GM23338 (cell line): ENCODE results near the gene BTN3A1. TPM values are rescaled to one million over a fixed set of nuclear protein-coding genes. Genes with fewer than 3 reads are reported as not detected.

Experiments
- ATAC-seq: fragments of 200-7000 bp; cut with Tn5 transposase; 3 replicates; pipeline ENCODE4 v1.9.1; 2020
- DNase-seq: peaks from one replicate; pipeline ENCODE4 v3.0.0-alpha.2; 2015; ENCODE audit warnings: low spot score
- H2AFZ ChIP-seq: fragments of 200-600 bp; sonication (generic); 2 replicates; pipeline ENCODE4 v1.8.0; 2016; ENCODE audit warnings: antibody characterized with exemption, mild to moderate bottlenecking, moderate library complexity
- H3F3A ChIP-seq: fragments of 200-600 bp; sonication (generic); replicated peaks from 2 replicates; pipeline ENCODE4 v1.8.0; 2017; ENCODE audit warnings: antibody characterized with exemption, mixed run types, low read depth
- H3K27ac ChIP-seq: fragments of 200-600 bp; sonication (generic); 2 replicates; pipeline ENCODE4 v1.6.1; 2016; ENCODE audit warnings: low read depth
- H3K27me3 ChIP-seq: fragments of 200-600 bp; sonication (generic); 2 replicates; pipeline ENCODE4 v1.8.0; 2016; ENCODE audit warnings: mild to moderate bottlenecking, mixed run types, moderate library complexity; ENCODE audit not compliant: insufficient read depth
- H3K36me3 ChIP-seq: fragments of 200-600 bp; sonication (generic); 2 replicates; pipeline ENCODE4 v1.8.0; 2016; ENCODE audit warnings: mild to moderate bottlenecking; ENCODE audit not compliant: insufficient read depth
- H3K4me1 ChIP-seq: fragments of 200-600 bp; sonication (generic); 2 replicates; pipeline ENCODE4 v1.8.0; 2016; ENCODE audit warnings: mild to moderate bottlenecking, moderate library complexity; ENCODE audit not compliant: insufficient read depth
- H3K4me2 ChIP-seq: fragments of 200-600 bp; sonication (generic); 2 replicates; pipeline ENCODE4 v1.7.1; 2017; ENCODE audit warnings: mixed run types
- H3K4me3 ChIP-seq: fragments of 200-600 bp; sonication (generic); 2 replicates; pipeline ENCODE4 v1.6.1; 2016; ENCODE audit warnings: mixed run types
- H3K79me2 ChIP-seq: fragments of 200-600 bp; sonication (generic); replicated peaks from 2 replicates; pipeline ENCODE4 v1.8.0; 2017; ENCODE audit warnings: mild to moderate bottlenecking; ENCODE audit not compliant: insufficient read depth
- H3K9me2 ChIP-seq: fragments of 200-600 bp; sonication (generic); 2 replicates; pipeline ENCODE4 v1.8.0; 2017; ENCODE audit not compliant: insufficient read depth
- H4K20me1 ChIP-seq: fragments of 200-600 bp; sonication (generic); replicated peaks from 2 replicates; pipeline ENCODE4 v1.8.0; 2017; ENCODE audit warnings: mild to moderate bottlenecking; ENCODE audit not compliant: insufficient read depth
- H3K27ac Mint-ChIP-seq: 2 replicates; pipeline ENCODE4 v1.8.0; 2020; ENCODE audit warnings: inconsistent platforms, mild to moderate bottlenecking, moderate library complexity, mixed read lengths
- H3K27me3 Mint-ChIP-seq: 3 replicates; pipeline ENCODE4 v1.8.0; 2022; ENCODE audit warnings: low read depth, mild to moderate bottlenecking, moderate library complexity, mixed read lengths, inconsistent platforms; ENCODE audit not compliant: insufficient read depth, poor library complexity
- H3K36me3 Mint-ChIP-seq: 3 replicates; pipeline ENCODE4 v1.8.0; 2021; ENCODE audit warnings: low read depth, mild to moderate bottlenecking, inconsistent platforms, moderate library complexity, mixed read lengths
- H3K4me1 Mint-ChIP-seq: 3 replicates; pipeline ENCODE4 v1.8.0; 2020; ENCODE audit warnings: mild to moderate bottlenecking, inconsistent platforms, mixed read lengths
- H3K4me3 Mint-ChIP-seq: 3 replicates; pipeline ENCODE4 v1.8.0; 2021; ENCODE audit warnings: moderate library complexity, mild to moderate bottlenecking, inconsistent platforms, mixed read lengths
- H3K9me3 Mint-ChIP-seq: 3 replicates; pipeline ENCODE4 v1.8.0; 2020; ENCODE audit warnings: moderate library complexity, mild to moderate bottlenecking, inconsistent platforms, mixed read lengths
- CREB1 ChIP-seq: fragments of 250-450 bp; sonication (Bioruptor Pico); IDR thresholded peaks from 2 replicates; pipeline ENCODE4 v1.5.0; 2020; ENCODE audit warnings: low read depth, mild to moderate bottlenecking, moderate library complexity
- EZH2phosphoT487 ChIP-seq: fragments of 200-600 bp; sonication (generic); IDR thresholded peaks from one replicate; pipeline ENCODE4 v1.8.1; 2018; ENCODE audit warnings: antibody characterized with exemption; ENCODE audit not compliant: unreplicated experiment
- JUNB ChIP-seq: IDR thresholded peaks from one replicate; pipeline ENCODE4 v1.6.1; 2016; ENCODE audit warnings: antibody characterized with exemption; ENCODE audit not compliant: unreplicated experiment
- NANOG ChIP-seq: IDR thresholded peaks from 2 replicates; pipeline ENCODE4 v1.6.1; 2016; ENCODE audit warnings: antibody characterized with exemption, borderline replicate concordance
- POLR2AphosphoS5 ChIP-seq: IDR thresholded peaks from 2 replicates; pipeline ENCODE4 v1.6.1; 2016; ENCODE audit warnings: antibody characterized with exemption, low read depth
- STAT1 ChIP-seq: IDR thresholded peaks from one replicate; pipeline ENCODE4 v1.6.1; 2016; ENCODE audit warnings: antibody characterized with exemption; ENCODE audit not compliant: unreplicated experiment
- ZNF114 ChIP-seq: fragments of 250-450 bp; sonication (Bioruptor Pico); IDR thresholded peaks from 2 replicates; pipeline ENCODE4 v1.5.0; 2020; ENCODE audit warnings: mild to moderate bottlenecking, moderate library complexity
- ZNF331 ChIP-seq: fragments of 250-450 bp; sonication (Bioruptor Pico); IDR thresholded peaks from 2 replicates; pipeline ENCODE4 v1.5.0; 2020; ENCODE audit warnings: low read depth, mild to moderate bottlenecking, moderate library complexity
- polyA plus RNA-seq: library from polyadenylated mRNA; unstranded; fragments of >200 nt; fragmentation: Nextera tagmentation; extraction: Ambion mirVana; gene quantifications from 2 replicates; pipeline ENCODE4 v1.2.1, GENCODE V29; 2016
- total RNA-seq: library from RNA; depleted of rRNA; stranded (reverse); fragments of >200 nt; shearing (Covaris generic); gene quantifications from 2 replicates; pipeline ENCODE4 v1.2.3, GENCODE V29; 2014
- TF ChIP-seq, protein P1 (sequence below): IDR thresholded peaks from one replicate; pipeline ENCODE4 v1.6.1; 2018; ENCODE audit warnings: antibody characterized with exemption; ENCODE audit not compliant: unreplicated experiment
- TF ChIP-seq, protein P2 (sequence below), 2 experiments: fragments of 200-600 bp in 1 of 2; sonication (generic) in 1 of 2; conservative IDR thresholded peaks; 2 replicates each; pipeline versions ENCODE4 v1.5.1 to v1.6.1; 2016 to 2017; ENCODE audit warnings: antibody characterized with exemption in 2 of 2, low read depth in 2 of 2, mild to moderate bottlenecking in 2 of 2, moderate library complexity in 1 of 2

Gene BTN3A1
- total and polyA plus RNA-seq, 2 experiments from 2014 or later = 2.4 to 4.0 TPM

DNA sequence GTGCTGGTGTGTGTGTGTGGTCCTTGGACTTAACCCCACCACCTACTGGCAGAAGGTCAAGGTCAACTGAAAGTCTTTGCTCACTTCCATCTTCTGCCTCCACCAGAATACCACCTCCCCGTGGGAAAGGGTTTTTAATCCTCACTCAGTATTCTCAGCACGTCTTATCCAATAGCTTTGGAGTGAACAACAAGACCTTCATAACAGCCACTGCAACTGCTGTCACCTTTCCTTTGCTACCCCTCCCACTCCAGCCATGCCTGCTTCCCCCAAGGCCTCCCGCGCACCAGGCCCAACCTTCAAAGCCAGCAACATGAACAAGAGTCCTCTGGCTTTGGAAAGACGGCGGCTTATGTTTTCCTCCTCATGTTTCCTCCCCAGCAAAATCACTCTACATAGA lies 20.0 kb upstream of the BTN3A1 start (continued):
- no peak for TF ChIP-seq NANOG
- TF ChIP-seq POLR2AphosphoS5 = no peak
- TF ChIP-seq JUNB = no peak
- no peak for TF ChIP-seq ZNF114 (CRISPR knock-in tag)
- TF ChIP-seq EZH2phosphoT487 = no peak
- TF ChIP-seq, protein P1, sequence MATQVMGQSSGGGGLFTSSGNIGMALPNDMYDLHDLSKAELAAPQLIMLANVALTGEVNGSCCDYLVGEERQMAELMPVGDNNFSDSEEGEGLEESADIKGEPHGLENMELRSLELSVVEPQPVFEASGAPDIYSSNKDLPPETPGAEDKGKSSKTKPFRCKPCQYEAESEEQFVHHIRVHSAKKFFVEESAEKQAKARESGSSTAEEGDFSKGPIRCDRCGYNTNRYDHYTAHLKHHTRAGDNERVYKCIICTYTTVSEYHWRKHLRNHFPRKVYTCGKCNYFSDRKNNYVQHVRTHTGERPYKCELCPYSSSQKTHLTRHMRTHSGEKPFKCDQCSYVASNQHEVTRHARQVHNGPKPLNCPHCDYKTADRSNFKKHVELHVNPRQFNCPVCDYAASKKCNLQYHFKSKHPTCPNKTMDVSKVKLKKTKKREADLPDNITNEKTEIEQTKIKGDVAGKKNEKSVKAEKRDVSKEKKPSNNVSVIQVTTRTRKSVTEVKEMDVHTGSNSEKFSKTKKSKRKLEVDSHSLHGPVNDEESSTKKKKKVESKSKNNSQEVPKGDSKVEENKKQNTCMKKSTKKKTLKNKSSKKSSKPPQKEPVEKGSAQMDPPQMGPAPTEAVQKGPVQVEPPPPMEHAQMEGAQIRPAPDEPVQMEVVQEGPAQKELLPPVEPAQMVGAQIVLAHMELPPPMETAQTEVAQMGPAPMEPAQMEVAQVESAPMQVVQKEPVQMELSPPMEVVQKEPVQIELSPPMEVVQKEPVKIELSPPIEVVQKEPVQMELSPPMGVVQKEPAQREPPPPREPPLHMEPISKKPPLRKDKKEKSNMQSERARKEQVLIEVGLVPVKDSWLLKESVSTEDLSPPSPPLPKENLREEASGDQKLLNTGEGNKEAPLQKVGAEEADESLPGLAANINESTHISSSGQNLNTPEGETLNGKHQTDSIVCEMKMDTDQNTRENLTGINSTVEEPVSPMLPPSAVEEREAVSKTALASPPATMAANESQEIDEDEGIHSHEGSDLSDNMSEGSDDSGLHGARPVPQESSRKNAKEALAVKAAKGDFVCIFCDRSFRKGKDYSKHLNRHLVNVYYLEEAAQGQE = no peak

- H3K4me2 ChIP-seq = peak overlapping the region; percentile 75
- ATAC-seq = peak; percentile 66
- H3K27me3 Mint-ChIP-seq = peaks cover 12% of the 10 kb centered on the region
- H3K4me1 ChIP-seq = peaks cover 18% of the 10 kb centered on the region
- peak overlapping the region; percentile 19 for H2AFZ ChIP-seq
- peaks cover 7% of the 10 kb centered on the region; the same call in 2 of the 3 replicates for H3K36me3 Mint-ChIP-seq
- DNase-seq = peak; percentile 68
- peak overlapping the region; percentile 21 for H3K27ac ChIP-seq
- H3F3A ChIP-seq = no peaks in the 10 kb centered on the region
- no peaks in the 10 kb centered on the region; the same call in 1 of the 2 replicates for H4K20me1 ChIP-seq
- no peaks in the 10 kb centered on the region for H3K9me3 Mint-ChIP-seq
- no peaks in the 10 kb centered on the region for H3K36me3 ChIP-seq
- H3K4me3 Mint-ChIP-seq = peak overlapping the region; percentile 97
- peak overlapping the region; percentile 98 for H3K27ac Mint-ChIP-seq
- peaks cover 29% of the 10 kb centered on the region for H3K4me1 Mint-ChIP-seq
- peak overlapping the region; percentile 52 for H3K4me3 ChIP-seq
- no peaks in the 10 kb centered on the region for H3K9me2 ChIP-seq
- H3K79me2 ChIP-seq = no peaks in the 10 kb centered on the region
- H3K27me3 ChIP-seq = no peaks in the 10 kb centered on the region
- TF ChIP-seq, protein P1 = no peak
- TF ChIP-seq CREB1 (CRISPR knock-in tag) (no peak), EZH2phosphoT487 (no peak), ZNF114 (CRISPR knock-in tag) (no peak), POLR2AphosphoS5 (no peak), STAT1 (no peak), NANOG (no peak), ZNF331 (CRISPR knock-in tag) (no peak)
- TF ChIP-seq, protein P2, sequence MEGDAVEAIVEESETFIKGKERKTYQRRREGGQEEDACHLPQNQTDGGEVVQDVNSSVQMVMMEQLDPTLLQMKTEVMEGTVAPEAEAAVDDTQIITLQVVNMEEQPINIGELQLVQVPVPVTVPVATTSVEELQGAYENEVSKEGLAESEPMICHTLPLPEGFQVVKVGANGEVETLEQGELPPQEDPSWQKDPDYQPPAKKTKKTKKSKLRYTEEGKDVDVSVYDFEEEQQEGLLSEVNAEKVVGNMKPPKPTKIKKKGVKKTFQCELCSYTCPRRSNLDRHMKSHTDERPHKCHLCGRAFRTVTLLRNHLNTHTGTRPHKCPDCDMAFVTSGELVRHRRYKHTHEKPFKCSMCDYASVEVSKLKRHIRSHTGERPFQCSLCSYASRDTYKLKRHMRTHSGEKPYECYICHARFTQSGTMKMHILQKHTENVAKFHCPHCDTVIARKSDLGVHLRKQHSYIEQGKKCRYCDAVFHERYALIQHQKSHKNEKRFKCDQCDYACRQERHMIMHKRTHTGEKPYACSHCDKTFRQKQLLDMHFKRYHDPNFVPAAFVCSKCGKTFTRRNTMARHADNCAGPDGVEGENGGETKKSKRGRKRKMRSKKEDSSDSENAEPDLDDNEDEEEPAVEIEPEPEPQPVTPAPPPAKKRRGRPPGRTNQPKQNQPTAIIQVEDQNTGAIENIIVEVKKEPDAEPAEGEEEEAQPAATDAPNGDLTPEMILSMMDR (conservative IDR thresholded peaks at IDR 0.05; ENCODE audit: low read depth in 2 of 2) = no peak
These were observed 18.3 kb upstream of the BTN3A1 start for GRCh38 chr6:26383624-26384417.
